ENCODE measurements around the gene URB1. TPM values are rescaled to one million over a fixed set of nuclear protein-coding genes. Genes with fewer than 3 reads are reported as not detected.

The URB1 gene
- polyA plus RNA-seq, 1 of the 3 experiments (the other 2 are of a cell fraction) = 9.9 TPM

DNA sequence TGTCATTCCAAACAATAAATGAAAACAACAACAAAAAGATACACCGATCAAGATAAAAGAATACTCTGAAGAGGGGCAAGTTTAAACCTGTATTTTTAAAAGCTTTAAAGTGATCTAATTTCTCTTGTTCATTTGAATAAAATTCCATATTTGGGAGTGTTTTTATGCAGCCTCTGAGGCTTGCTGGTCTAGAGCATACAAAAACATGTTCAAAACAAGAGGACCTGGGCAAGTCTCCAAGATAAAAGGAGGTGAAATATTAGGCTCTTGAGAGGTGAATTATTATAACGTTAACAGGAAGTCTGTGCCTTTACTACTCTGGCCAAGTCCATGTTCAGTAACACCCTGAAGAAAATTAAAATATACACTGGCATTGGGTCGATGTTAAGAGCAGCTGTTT lies 20.1 kb downstream of the URB1 start:
- Histone ChIP-seq H3K9ac (no peak overlapping the region), H3K4me2 (no peak overlapping the region), H3K27ac (ENCODE audit: low read depth in 2 of 2, low read length in 1 of 2) (no peak overlapping the region), H3K36me3 (replicated peaks in 1 of 2; ENCODE audit: control insufficient read depth in 1 of 2, insufficient read depth in 2 of 2, low read length in 1 of 2) (peaks cover 62 to 86% of the 10 kb centered on the region in 2 experiments), H3K9me3 (no peaks in the 10 kb centered on the region), H3K4me1 (ENCODE audit: control insufficient read depth in 1 of 2, insufficient read depth in 2 of 2, low read depth in 1 of 2, low read length in 1 of 2) (0 out of 4 replicates have a peak, but pooled peaks cover 0 to 7% of the 10 kb centered on the region in 2 experiments), H4K20me1 (ENCODE audit: insufficient read depth) (no peaks in the 10 kb centered on the region), H3F3A (replicated peaks; ENCODE audit: insufficient read depth) (peaks cover 14% of the 10 kb centered on the region), H3K79me2 (ENCODE audit: insufficient read depth) (peaks cover 66% of the 10 kb centered on the region; the same call in 1 of the 2 replicates), H3K27me3 (ENCODE audit: insufficient read depth) (no peaks in the 10 kb centered on the region), H3K9me2 (no peaks in the 10 kb centered on the region), H3K4me3 (ENCODE audit: low read depth in 2 of 2, low read length in 1 of 2) (no peak overlapping the region), H2AFZ (ENCODE audit: low read depth) (no peak overlapping the region)
- 55% methylated on average over 3 of the region's 3 CpGs for WGBS (ENCODE audit: low lambda C conversion rate)
- no peak for DNase-seq
- ChIA-PET POLR2A (no interaction called here), CTCF (interaction anchor here (1.6 kb wide), 1 partner anchor 228 kb away, joined by 7 read pairs; no protein-coding TSS in a partner anchor)
- TF ChIP-seq EP300 (IDR thresholded peaks at IDR 0.05; ENCODE audit: borderline replicate concordance in 1 of 2, low read depth in 1 of 2, low read length in 1 of 2) (no peak), FOSL2 (IDR thresholded peaks at IDR 0.05; ENCODE audit: borderline replicate concordance, low read depth) (no peak), CHD2 (IDR thresholded peaks at IDR 0.05; ENCODE audit: low read length, partially characterized antibody) (no peak), SIN3A (IDR thresholded peaks at IDR 0.05; ENCODE audit: borderline replicate concordance, low read depth, low read length) (no peak), JUND (IDR thresholded peaks at IDR 0.05) (no peak), FOXJ3 (CRISPR knock-in tag; IDR thresholded peaks at IDR 0.05) (no peak), NRF1 (IDR thresholded peaks at IDR 0.05; ENCODE audit: low read depth, low read length) (no peak), REST (IDR thresholded peaks at IDR 0.05; ENCODE audit: low read depth, low read length) (no peak), NFIC (IDR thresholded peaks at IDR 0.05; ENCODE audit: borderline replicate concordance) (no peak)
- TF ChIP-seq, protein P1, sequence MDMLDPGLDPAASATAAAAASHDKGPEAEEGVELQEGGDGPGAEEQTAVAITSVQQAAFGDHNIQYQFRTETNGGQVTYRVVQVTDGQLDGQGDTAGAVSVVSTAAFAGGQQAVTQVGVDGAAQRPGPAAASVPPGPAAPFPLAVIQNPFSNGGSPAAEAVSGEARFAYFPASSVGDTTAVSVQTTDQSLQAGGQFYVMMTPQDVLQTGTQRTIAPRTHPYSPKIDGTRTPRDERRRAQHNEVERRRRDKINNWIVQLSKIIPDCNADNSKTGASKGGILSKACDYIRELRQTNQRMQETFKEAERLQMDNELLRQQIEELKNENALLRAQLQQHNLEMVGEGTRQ (IDR thresholded peaks at IDR 0.05; ENCODE audit: borderline replicate concordance, low read depth, low read length) = no peak

DNA sequence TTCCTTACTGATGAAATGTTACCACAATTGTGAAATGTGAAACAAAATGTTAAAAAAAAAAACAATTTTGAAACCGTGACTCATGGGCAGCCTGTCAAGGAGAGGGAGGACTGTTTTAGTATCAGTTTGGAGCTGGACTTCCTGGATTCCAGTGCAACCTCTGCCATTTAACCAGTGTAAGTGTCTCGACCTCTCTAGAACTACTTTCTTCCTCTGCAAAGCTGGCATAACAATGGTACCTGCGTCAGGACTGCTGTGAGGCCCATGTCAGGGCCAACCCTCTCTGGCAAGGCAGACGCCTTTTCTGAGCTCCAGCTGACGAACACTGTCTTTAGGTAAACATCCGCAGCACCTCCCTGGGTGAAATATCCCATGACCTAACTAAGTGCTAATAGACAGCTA lies 20.9 kb downstream of the URB1 start:
- no peak overlapping the region for H2AFZ ChIP-seq (ENCODE audit: low read depth)
- H3K27me3 ChIP-seq (ENCODE audit: insufficient read depth) = no peaks in the 10 kb centered on the region
- no peak overlapping the region for H3K9ac ChIP-seq
- H3K9me2 ChIP-seq = no peaks in the 10 kb centered on the region
- H3K79me2 ChIP-seq (ENCODE audit: insufficient read depth) = peaks cover 65% of the 10 kb centered on the region; the same call in 1 of the 2 replicates
- DNase-seq = no peak
- ChIA-PET CTCF (interaction anchor here (1.0 to 1.6 kb wide), 3 partner anchors 35 to 229 kb away, joined by 3 to 7 read pairs (median 3); no protein-coding TSS in a partner anchor), POLR2A (no interaction called here)
- 0 out of 2 replicates have a peak overlapping the region, but pooled peaks have one; percentile 11 for H3K4me2 ChIP-seq
- H3K27ac ChIP-seq (ENCODE audit: low read depth in 2 of 2, low read length in 1 of 2) = peak overlapping the region; percentile 7 to 24; a peak in 3 of 4 replicates
- no peaks in the 10 kb centered on the region for H3K9me3 ChIP-seq
- no peaks in the 10 kb centered on the region for H4K20me1 ChIP-seq (ENCODE audit: insufficient read depth)
- TF ChIP-seq ELF1 (IDR thresholded peaks at IDR 0.05) = peak; percentile 42
- TF ChIP-seq POLR2AphosphoS5 (IDR thresholded peaks at IDR 0.05; ENCODE audit: low read depth, low read length) = no peak
- TF ChIP-seq CTCF (IDR thresholded peaks at IDR 0.05) = no peak
- peaks cover 68 to 87% of the 10 kb centered on the region in 2 experiments for H3K36me3 ChIP-seq (replicated peaks in 1 of 2; ENCODE audit: control insufficient read depth in 1 of 2, insufficient read depth in 2 of 2, low read length in 1 of 2)
- H3K4me3 ChIP-seq (ENCODE audit: low read depth in 2 of 2, low read length in 1 of 2) = no peak overlapping the region
- 0 out of 4 replicates have a peak, but pooled peaks cover 0 to 7% of the 10 kb centered on the region in 2 experiments for H3K4me1 ChIP-seq (ENCODE audit: control insufficient read depth in 1 of 2, insufficient read depth in 2 of 2, low read depth in 1 of 2, low read length in 1 of 2)
- 86% methylated on average over 6 of the region's 6 CpGs for WGBS (ENCODE audit: low lambda C conversion rate)
- peaks cover 12% of the 10 kb centered on the region for H3F3A ChIP-seq (replicated peaks; ENCODE audit: insufficient read depth)
